HT1080 (cell line): ENCODE data around the gene CD52. TPM values are rescaled to one million over a fixed set of nuclear protein-coding genes. Genes with fewer than 3 reads are reported as not detected.
"Not testable (repeated sequence)": the region's sequence is repeated elsewhere in the genome, so short reads cannot be mapped to it uniquely, and the experiment has no call there.

Experiments
- DNase-seq: peaks from one replicate; pipeline ENCODE4 v3.0.0-alpha.2; 2015; ENCODE audit warnings: low read depth
- total RNA-seq: library from RNA; depleted of rRNA; stranded (reverse); fragments of >200 nt; shearing (Covaris generic); gene quantifications from 2 replicates; pipeline ENCODE4 v1.2.3, GENCODE V29; 2014

Gene CD52
- total RNA-seq, 1 experiment from 2014 or later, result not detected

DNA sequence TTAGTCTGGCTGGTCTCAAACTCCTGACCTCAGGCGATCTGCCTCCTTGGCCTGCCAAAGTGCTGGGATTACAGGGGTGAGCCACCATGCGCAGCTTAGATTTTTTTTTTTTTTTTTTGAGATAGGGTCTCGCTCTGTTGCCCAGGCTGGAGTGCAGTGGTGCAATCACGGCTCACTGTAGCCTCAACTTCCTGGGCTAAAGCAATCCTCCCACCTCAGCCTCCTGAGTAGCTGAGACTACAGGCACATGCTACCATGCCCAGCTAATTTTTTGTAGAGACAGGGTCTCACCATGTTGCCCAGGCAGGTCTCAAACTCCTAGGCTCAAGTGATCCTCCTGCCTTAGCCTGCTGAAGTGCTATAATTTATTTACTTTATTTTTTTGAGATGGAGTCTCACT, 11.6 kb downstream of the CD52 start:
- DNase-seq, result not testable (repeated sequence)

DNA sequence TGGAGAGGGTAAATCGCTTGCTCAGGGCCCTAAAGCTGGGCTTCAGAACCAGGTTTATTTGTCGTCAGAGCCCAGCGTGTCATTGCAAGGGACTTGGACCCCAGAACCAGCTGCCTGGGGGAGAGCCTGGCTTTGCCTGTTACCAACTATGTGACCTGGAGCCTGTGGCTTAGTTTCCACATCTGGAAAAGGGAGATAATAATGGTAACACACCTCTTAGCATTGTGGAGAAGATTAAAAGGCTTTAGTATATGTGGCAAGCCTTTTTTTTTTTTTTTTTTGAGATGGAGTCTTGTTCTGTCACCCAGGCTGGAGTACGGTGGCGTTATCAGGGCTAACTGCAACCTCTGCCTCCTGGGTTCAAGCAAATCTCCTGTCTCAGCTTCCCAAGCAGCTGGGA, 12.5 kb downstream of the CD52 start:
- no peak for DNase-seq

- DNase-seq, result not testable (repeated sequence)
These were observed 15.6 kb downstream of the CD52 start for GRCh38 chr1:26333312-26333711.

GRCh38 chr1:26335774-26336476, 18.2 kb downstream of the CD52 start:
- DNase-seq, result no peak

DNA sequence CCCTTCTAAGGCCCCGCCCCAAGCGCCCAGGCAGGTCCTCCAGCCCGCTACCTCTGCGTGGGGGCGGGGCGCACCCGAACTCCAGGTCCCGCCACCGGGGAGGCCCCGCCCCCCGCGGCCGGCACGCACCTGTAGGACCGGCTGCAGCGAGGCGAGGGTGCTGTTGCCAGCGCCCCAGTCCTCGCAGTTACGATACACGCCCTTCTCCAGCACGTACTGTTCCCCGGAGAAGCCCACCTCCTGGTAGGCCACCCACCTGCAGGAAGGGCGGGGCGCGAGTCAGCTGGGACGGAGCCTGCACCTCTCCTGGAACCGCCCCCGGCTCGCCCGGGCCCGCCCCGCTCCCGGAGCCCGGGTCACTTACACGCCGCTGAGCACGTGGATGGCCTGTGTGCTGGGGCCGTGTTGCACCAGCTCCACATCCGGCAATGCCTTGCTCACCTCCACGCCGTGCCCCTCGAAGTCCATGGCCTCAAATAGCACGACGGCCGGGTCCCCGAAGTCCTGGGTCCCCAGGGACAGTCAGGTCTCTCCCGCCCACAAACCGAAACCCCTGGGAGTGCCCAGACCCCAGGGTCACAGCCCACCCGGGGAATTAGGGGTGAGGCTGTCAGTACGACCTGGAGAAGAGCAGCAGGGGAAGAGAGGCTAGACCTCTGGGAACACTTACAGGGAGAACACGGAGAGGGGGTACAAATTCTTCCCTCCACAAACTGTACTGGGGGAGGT, 18.9 kb downstream of the CD52 start:
- DNase-seq, result no peak

GRCh38 chr1:26337206-26337535, 19.4 kb downstream of the CD52 start:
- no peak for DNase-seq

DNA sequence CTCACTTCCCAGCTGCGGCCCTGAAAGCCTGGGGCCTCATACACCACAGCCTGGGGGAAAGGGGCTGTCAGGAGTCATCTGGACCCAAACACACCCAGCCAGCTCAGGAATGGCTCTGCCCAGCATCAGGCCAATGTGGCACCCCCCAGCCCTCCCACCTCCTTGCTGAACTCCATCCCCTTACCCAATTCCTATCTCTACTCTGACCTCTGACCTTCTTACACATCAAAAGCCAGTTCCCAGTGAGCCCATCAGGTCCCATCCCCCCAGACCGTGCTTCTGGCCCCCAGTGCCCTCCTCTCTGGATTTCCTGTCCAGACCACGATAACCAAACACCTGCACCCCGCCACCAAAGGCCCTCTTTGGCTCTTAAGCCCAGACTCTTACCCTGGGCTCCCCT, 19.9 kb downstream of the CD52 start:
- no peak for DNase-seq

GRCh38 chr1:26338670-26339069, 20.9 kb downstream of the CD52 start:
- no peak for DNase-seq

DNA sequence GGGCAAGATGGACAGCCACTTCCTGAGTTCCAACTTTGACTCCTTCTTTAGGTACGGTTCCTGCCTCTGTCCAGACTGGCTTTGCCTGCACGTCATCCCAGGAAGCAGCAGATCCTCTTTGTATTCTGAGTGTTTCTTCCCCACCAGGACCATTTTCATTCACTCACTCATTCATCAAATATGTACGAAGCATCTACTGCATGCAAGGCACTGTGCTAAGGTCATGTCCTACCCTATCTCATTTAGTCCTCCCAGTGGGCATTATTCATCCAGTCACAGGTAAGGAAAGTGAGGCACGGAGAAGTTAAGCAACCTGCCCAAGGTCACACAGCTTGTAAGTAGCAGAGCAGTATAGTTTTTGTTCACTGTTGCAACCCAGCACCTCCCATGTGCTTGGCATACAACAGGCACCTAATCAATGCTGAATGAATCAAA, 22.3 kb downstream of the CD52 start:
- DNase-seq, result peak; percentile 37

DNA sequence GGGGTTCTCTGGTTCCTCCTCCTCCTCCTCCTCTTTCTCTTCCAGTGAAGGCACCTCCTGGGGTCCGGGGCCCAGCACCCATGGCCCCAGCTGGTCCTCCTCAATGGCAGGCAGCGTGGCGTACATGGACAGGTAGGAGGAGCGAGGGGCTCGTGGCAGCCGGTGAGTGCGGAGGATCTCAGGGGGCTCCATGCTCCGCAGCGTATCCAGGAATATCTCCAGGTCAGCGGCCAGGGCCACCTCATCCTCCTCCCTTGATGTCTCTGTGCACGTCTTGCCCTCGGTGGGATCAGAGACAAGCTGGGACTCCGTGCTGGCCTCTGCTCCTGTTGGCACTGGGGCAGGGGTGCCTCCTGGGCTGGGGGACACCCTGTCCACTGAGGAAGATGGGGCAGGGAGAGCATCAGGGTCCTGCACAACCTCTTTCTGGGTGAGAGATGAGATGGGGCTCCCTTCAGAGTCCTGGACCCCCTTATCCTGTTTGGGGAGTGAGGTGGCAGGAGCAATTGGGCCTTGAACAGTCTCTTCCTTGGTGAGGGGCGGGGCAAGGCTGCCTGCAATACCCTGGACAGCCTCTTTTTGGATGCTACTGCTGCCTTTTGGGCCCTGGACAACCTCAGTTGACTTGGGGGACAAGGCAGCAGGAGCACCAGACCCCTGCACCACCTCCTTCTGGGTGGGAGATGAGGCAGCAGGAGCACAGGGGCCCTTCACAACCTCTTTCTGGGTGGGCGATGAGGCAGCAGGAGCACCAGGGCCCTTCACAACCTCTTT, 26.6 kb downstream of the CD52 start:
- DNase-seq, result no peak

DNA sequence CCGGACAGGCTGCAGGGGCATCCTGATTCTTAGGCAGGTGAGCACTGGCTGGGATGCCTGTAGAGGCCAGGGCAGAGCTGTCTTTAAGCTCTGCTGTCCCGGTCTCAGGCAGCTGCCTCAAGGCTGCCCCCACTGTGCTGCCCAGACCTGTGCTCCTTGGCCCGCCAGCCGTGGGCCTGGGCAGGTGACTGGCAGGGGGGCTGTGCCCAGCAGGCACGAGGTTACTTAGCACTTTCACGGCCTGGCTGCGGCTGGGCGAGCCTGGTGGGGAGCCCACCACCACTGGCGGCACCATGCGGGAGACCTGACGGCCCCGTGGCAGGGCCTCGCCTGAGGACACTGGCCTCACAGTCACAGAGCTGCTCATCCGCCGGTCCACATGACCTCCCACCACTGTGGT, 28.0 kb downstream of the CD52 start:
- DNase-seq, result no peak

DNA sequence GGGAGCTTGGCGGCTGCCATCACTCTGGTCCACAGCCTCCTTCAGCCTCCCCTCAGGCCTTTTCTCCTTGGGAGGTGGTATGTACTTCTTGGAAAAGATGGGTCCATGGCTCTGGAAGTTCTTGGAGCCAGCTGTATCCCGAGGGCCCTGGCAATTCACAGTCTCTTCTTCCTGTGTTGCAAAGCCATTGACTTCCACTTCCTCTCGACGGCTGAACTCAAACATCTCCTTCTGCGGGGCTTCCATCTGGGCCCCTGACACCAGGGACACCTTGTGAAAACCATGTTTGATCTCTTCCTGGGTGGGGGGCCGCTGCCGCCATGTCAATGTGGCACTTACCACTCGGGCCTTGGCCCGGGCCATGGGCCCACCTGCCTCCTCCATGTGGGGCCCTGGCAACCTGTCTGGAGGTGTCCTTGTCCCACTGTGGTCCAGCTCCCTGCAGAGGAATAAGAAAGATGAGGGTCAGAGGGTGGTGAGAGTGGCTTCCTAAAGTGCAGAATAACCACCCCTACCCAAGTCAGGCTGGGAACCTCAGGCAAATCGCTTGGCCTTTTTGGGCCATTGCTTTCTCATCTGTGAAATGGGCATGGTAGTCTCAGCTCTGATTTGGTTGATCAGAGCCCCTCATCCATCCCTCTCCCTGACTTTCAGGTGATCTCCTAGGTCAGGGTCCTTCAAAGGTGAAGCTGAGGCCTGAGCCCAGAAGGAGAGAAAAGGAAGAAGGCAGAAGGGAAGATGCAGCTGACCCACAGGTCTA, 28.7 kb downstream of the CD52 start:
- no peak for DNase-seq

DNA sequence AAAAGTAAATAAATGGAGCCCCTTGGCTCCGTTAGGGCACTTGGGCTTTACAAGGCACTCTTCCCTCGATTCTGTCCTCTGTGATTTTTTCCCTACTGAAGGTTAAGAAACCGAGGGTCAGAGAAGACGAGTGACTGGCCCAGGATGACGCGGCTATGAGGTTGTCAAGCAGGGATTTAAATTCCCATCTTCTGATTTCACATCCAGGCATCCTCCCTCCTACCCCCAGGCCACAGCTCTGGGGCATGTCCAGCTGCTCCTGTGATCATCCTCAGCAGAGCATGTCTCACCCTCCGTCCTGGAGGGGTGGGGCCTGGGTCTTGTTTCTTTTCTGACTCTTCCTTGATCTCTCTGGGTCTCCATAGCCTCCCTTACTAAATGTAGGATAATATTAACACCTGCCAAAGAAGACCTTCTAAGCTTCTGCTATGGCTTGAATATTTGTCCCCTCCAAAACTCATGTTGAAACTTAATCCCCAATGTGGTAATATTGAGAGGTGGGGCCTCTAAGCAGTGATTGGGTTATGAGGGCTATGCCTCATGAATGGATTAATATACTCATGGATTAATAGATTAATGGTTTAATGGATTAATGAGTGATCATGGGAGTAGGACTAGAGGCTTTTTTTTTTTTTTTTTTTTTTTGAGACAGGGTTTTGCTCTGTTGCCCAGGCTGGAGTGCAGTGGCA, 31.6 kb downstream of the CD52 start:
- peak; percentile 85 for DNase-seq

GRCh38 chr1:26349877-26350244, 32.1 kb downstream of the CD52 start:
- no peak for DNase-seq

GRCh38 chr1:26350343-26350700, 32.6 kb downstream of the CD52 start:
- DNase-seq, result no peak

DNA sequence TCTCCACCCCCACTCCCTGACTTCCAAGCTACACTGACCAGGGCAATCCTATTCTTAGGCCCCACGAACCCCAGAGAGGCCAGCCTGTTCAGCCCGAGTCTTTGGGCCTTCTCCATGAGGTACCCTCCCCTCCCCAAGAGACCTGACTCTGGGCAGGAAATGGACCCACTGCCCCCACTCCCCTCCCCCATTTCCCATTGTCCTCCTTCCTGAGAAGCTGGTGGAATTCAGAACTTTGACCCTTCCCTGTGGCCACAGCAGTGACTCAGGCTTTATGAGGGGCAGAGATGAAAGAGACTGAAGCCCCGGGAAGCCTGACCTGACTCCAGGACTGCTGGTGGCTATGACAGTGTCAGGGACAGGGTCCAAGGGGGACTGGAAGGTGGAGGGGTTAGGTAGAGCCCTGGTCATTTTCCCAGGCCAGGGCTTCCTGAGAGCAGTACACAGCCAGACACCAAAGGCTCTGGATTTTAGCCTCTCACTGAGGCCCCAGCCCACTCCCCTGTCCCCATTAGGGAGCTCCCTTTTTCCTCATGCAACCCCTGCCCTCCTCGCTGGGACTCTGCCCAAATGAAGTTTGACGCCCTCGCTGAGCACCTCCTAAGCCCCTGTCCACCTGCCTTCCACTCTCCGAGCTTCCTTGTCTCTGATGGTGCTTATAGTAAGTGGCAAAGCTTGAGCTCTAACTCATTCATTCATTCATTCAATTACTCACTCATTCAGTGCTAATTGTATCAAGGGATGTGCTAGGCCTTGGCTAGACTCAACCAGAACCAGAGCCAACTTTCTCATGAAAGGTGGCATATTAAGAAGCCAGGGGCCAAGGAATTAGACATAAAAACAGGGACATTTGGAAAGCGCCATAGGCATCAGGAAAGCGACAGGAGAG, 33.2 kb downstream of the CD52 start:
- DNase-seq, result peak; percentile 46

DNA sequence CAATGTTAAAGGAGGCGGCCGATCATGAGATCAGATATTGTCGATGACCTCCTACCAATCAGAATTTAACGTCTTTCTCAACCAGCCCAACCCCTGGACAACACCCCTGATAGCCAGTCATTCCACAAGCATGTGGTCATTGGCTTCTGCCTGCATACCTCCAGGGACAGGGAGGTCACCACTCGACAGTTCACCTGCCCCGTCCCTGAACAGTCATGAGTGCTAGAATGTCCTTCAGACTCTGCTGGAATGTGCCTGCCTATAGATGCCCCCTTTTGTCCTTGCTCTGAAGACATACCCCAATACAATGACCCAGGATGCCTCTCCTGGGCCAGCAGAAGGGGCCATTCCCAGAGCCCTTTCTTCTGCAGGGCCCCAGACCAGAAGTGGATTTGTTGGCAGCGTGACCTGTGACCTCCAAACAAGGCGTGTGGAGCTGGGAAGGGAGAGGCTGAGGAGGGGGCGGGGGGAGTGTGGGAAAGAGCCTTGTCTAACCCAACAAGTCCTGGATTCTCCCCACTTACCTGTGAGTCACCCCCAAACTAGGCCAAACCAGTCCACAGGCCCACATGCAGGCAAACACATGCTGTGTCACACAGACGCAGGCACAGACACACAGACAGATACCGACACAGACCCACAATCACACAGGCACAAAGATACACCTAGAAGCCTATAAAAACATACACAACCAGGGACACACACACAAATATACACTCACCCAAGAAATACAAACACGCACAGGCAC, 34.0 kb downstream of the CD52 start:
- peak; percentile 55 for DNase-seq

DNA sequence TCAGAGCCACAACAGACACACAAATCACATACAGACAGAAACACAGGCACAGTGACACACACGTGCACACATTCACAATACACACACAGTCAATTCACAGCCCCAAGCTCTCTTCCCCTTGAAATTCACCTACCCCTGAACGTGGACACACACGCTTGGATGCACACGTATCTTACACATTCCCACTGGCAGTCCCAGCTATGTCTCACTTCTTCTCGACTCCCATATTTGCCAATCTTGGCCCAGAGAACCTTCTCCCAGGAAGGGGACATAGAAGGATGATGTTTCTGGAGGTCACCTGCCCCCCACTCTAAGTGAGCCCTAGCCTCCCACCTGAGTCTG, 34.6 kb downstream of the CD52 start:
- no peak for DNase-seq

- DNase-seq, result no peak
These were observed 35.6 kb downstream of the CD52 start for GRCh38 chr1:26353210-26353859.
